Tibial nerve (tissue), 4 donors: ENCODE measurements around the gene ARHGEF1. TPM values are rescaled to one million over a fixed set of nuclear protein-coding genes. Genes with fewer than 3 reads are reported as not detected.

Source experiments
- DNase-seq, 2 donors: peaks; one replicate each; pipeline ENCODE4 v3.0.0-alpha.2; 2019; ENCODE audit warnings: low spot score in 2 of 2
- H3K27ac ChIP-seq, 4 donors: fragments of 200-600 bp; sonication (generic) in 3 of 4; one replicate each; pipeline ENCODE4 v1.5.1; 2017 to 2019; ENCODE audit warnings: mild to moderate bottlenecking in 1 of 4
- H3K27me3 ChIP-seq, 2 donors: fragments of 200-600 bp; sonication (generic) in 1 of 2; one replicate each; pipeline versions ENCODE4 v1.5.1 to v1.6.0; 2017 to 2019
- H3K36me3 ChIP-seq, 3 donors: fragments of 200-600 bp; sonication (generic); one replicate each; pipeline ENCODE4 v1.5.1; 2018 to 2019
- H3K4me1 ChIP-seq, 4 donors: fragments of 200-600 bp; sonication (generic) in 3 of 4; one replicate each; pipeline ENCODE4 v1.5.1; 2017 to 2019
- H3K4me3 ChIP-seq, 4 donors: fragments of 200-600 bp; sonication (generic) in 3 of 4; one replicate each; pipeline ENCODE4 v1.5.1; 2017 to 2019; ENCODE audit warnings: mild to moderate bottlenecking in 1 of 4, moderate library complexity in 1 of 4
- H3K9me3 ChIP-seq, 4 donors: fragments of 200-600 bp; sonication (generic) in 3 of 4; one replicate each; pipeline ENCODE4 v1.5.1; 2017 to 2019
- EP300 ChIP-seq, 2 donors: sonication (generic); formaldehyde crosslinking; IDR thresholded peaks; one replicate each; pipeline ENCODE4 v1.6.1; 2017; ENCODE audit warnings: antibody characterized with exemption in 2 of 2, mild to moderate bottlenecking in 1 of 2
- POLR2A ChIP-seq, 2 donors: fragments of 450-650 bp; IDR thresholded peaks; one replicate each; pipeline ENCODE4 v1.6.1; 2017; ENCODE audit warnings: antibody characterized with exemption in 2 of 2, mild to moderate bottlenecking in 2 of 2, moderate library complexity in 2 of 2
- WGBS, 2 donors: methylation state at CpG; one replicate each; pipeline ENCODE4 v1.1.5; 2018; 5-methylcytosine and 5-hydroxymethylcytosine counted together
- total RNA-seq, 4 donors: library from RNA; depleted of rRNA; stranded (reverse); fragments of >200 nt; gene quantifications; one replicate each; pipeline ENCODE4 v1.1.0, GENCODE V29; 2016
- TF ChIP-seq, protein P1 (sequence below), 5 experiments: fragments of 200-600 bp in 3 of 5; fragments of 450-650 bp in 2 of 5; sonication (generic) in 3 of 5; IDR thresholded peaks; one replicate each; pipeline ENCODE4 v1.5.1; 2016 to 2019; ENCODE audit warnings: antibody characterized with exemption in 5 of 5, mild to moderate bottlenecking in 3 of 5, moderate library complexity in 2 of 5

The ARHGEF1 gene
- total RNA-seq, 4 donors from 2014 or later: 68.4 to 225 (median 121) TPM

DNA sequence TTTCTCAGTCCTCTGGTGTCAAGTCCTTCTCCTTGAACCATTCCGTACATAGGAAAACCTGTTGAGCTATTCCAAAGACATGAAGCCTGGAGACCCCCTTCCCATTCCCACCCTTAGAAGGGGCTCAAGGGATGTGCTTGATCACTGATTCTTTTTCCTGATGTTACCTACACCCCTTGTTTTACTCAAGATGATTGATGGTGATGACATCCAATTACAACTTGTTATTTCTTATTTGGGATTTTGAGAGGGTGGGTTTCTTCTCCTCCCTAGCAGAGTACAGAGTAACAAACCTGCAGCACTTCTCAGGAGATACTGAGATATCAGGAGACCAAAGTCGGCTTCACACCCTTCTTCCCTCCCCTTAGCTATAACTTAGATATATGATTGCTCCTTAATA lies 29.6 kb upstream of the ARHGEF1 start:
- no peak overlapping the region for H3K27ac ChIP-seq
- no peak for DNase-seq

DNA sequence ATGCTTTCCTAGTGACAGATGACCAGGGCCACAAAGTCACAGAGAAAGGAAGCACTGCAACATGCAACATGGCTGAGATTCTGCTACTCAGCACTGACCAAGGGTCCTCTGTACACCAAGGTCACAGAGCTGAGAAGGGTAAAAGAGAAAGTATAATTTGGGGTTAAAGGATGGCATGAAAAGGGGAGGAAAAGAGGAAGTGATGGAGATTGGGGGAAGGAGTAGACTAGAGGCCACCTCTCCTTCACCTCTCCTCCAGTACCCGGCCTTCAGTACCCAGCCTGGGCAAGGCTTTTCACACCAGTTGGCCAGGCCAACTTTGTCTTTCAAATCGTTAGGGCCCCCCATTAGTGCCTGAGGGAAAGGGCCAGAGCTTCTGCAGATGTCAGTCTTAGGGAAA lies 29.2 kb upstream of the ARHGEF1 start:
- no peak overlapping the region for H3K27ac ChIP-seq
- no peaks in the 10 kb centered on the region for H3K36me3 ChIP-seq
- 33 to 62% methylated on average over 2 of the region's 2 CpGs for WGBS, 2 donors
- H3K4me1 ChIP-seq: no peaks in the 10 kb centered on the region
- H3K4me3 ChIP-seq: no peak overlapping the region
- no peak for TF ChIP-seq POLR2A (IDR thresholded peaks at IDR 0.05)
- TF ChIP-seq, protein P1, sequence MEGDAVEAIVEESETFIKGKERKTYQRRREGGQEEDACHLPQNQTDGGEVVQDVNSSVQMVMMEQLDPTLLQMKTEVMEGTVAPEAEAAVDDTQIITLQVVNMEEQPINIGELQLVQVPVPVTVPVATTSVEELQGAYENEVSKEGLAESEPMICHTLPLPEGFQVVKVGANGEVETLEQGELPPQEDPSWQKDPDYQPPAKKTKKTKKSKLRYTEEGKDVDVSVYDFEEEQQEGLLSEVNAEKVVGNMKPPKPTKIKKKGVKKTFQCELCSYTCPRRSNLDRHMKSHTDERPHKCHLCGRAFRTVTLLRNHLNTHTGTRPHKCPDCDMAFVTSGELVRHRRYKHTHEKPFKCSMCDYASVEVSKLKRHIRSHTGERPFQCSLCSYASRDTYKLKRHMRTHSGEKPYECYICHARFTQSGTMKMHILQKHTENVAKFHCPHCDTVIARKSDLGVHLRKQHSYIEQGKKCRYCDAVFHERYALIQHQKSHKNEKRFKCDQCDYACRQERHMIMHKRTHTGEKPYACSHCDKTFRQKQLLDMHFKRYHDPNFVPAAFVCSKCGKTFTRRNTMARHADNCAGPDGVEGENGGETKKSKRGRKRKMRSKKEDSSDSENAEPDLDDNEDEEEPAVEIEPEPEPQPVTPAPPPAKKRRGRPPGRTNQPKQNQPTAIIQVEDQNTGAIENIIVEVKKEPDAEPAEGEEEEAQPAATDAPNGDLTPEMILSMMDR (IDR thresholded peaks at IDR 0.05): no peak
- peaks cover 0 to 41% of the 10 kb centered on the region in 2 donors for H3K27me3 ChIP-seq
- DNase-seq: no peak
- no peaks in the 10 kb centered on the region for H3K9me3 ChIP-seq

More for the DNA sequence above, 29.6 kb upstream of the ARHGEF1 start:
- TF ChIP-seq POLR2A (IDR thresholded peaks at IDR 0.05): no peak
- TF ChIP-seq, protein P1 (IDR thresholded peaks at IDR 0.05): no peak
- TF ChIP-seq EP300 (IDR thresholded peaks at IDR 0.05): no peak
- no peaks in the 10 kb centered on the region for H3K36me3 ChIP-seq
- peaks cover 0 to 41% of the 10 kb centered on the region in 2 donors for H3K27me3 ChIP-seq
- no peaks in the 10 kb centered on the region for H3K4me1 ChIP-seq
- no peak overlapping the region for H3K4me3 ChIP-seq
- H3K9me3 ChIP-seq: no peaks in the 10 kb centered on the region
- 74 to 88% methylated on average over 2 of the region's 2 CpGs for WGBS, 2 donors

GRCh38 chr19:41859213-41859617 lies 23.8 kb upstream of the ARHGEF1 start:
- Histone ChIP-seq H3K27me3 (peaks cover 0 to 14% of the 10 kb centered on the region in 2 donors), H3K4me3 (peak overlapping the region in 3 of 4 donors; percentile 15 to 98 (median 66)), H3K36me3 (peaks cover 0 to 30% (median 0%) of the 10 kb centered on the region in 3 donors), H3K4me1 (peaks cover 3 to 40% (median 32%) of the 10 kb centered on the region in 4 donors), H3K9me3 (no peaks in the 10 kb centered on the region), H3K27ac (peak overlapping the region in 3 of 4 donors; percentile 89 to 98 (median 97))
- TF ChIP-seq POLR2A (IDR thresholded peaks at IDR 0.05): no peak
- TF ChIP-seq, protein P1 (IDR thresholded peaks at IDR 0.05): no peak
- no peak for TF ChIP-seq EP300 (IDR thresholded peaks at IDR 0.05)
- 4 to 5% methylated on average over 8 of the region's 8 CpGs for WGBS, 2 donors
- no peak for DNase-seq

GRCh38 chr19:41859618-41860418 lies 23.2 kb upstream of the ARHGEF1 start, which contains the start of gene RPS19:
Gene RPS19 (plus strand): TSS chr19:41860255. CDS start chr19:41860775, 520 bp downstream.
- TF ChIP-seq, protein P1 (IDR thresholded peaks at IDR 0.05): peak; percentile 74 to 95 (median 92)
- TF ChIP-seq EP300 (IDR thresholded peaks at IDR 0.05) (peak; percentile 89 to 93), POLR2A (IDR thresholded peaks at IDR 0.05) (peak; percentile 61 to 79)
- Histone ChIP-seq H3K27ac (peak within 1 kb of the TSS; percentile 85 to 98 (median 93)), H3K4me1 (peaks cover 3 to 46% (median 32%) of the 10 kb centered on the region in 4 donors), H3K4me3 (peak within 1 kb of the TSS; percentile 66 to 98 (median 94)), H3K9me3 (no peaks in the 10 kb centered on the region), H3K27me3 (peaks cover 0 to 8% of the 10 kb centered on the region in 2 donors), H3K36me3 (peaks cover 0 to 36% (median 0%) of the 10 kb centered on the region in 3 donors)
- peak; percentile 98 to 99 for DNase-seq
- 0% methylated on average over 47 to 63 of the region's 76 CpGs for WGBS, 2 donors
